Kidney epithelial cell (primary cell): ENCODE data around the gene FAM114A2. TPM values are rescaled to one million over a fixed set of nuclear protein-coding genes. Genes with fewer than 3 reads are reported as not detected.

Experiments
- DNase-seq: peaks from one replicate; pipeline ENCODE4 v3.0.0-alpha.2; 2010; ENCODE audit warnings: low read depth
- H3K27me3 ChIP-seq: 2 replicates; pipeline ENCODE4 v1.6.0; 2011; ENCODE audit warnings: low read length; ENCODE audit not compliant: control insufficient read depth, insufficient read depth
- H3K36me3 ChIP-seq: 2 replicates; pipeline ENCODE4 v1.5.1; 2011; ENCODE audit warnings: low read length; ENCODE audit not compliant: control insufficient read depth, insufficient read depth
- H3K4me3 ChIP-seq: 2 replicates; pipeline ENCODE4 v1.5.1; 2011; ENCODE audit warnings: low read depth, mild to moderate bottlenecking, control low read depth, low read length
- CTCF ChIP-seq: IDR thresholded peaks from 2 replicates; pipeline ENCODE4 v1.5.1; 2011; ENCODE audit warnings: mild to moderate bottlenecking, moderate library complexity, low read length, control low read depth, inconsistent platforms; ENCODE audit not compliant: insufficient read depth, poor library complexity, severe bottlenecking
- total RNA-seq: library from RNA; depleted of rRNA; stranded (reverse); fragments of >200 nt; gene quantifications from 2 replicates; pipeline ENCODE4 v1.2.3, GENCODE V29; 2015

FAM114A2 gene
- total RNA-seq, 1 donor from 2014 or later = 14.5 TPM

GRCh38 chr5:153981905-153982605 lies 56.7 kb downstream of the FAM114A2 start:
- DNase-seq = no peak
- Histone ChIP-seq H3K27me3 (peaks cover 2% of the 10 kb centered on the region), H3K4me3 (no peak overlapping the region), H3K36me3 (no peaks in the 10 kb centered on the region)
- TF ChIP-seq CTCF = no peak

GRCh38 chr5:153979028-153979783 lies 59.5 kb downstream of the FAM114A2 start:
- DNase-seq = no peak
- Histone ChIP-seq H3K36me3 (no peaks in the 10 kb centered on the region), H3K4me3 (no peak overlapping the region), H3K27me3 (peaks cover 2% of the 10 kb centered on the region)
- TF ChIP-seq CTCF = no peak

- DNase-seq = no peak
- H3K36me3 ChIP-seq = no peaks in the 10 kb centered on the region
- H3K27me3 ChIP-seq = peaks cover 2% of the 10 kb centered on the region
- no peak for TF ChIP-seq CTCF
- no peak overlapping the region for H3K4me3 ChIP-seq
Measured at GRCh38 chr5:153974813-153975163, 63.9 kb downstream of the FAM114A2 start.

GRCh38 chr5:153974131-153974812 lies 64.4 kb downstream of the FAM114A2 start:
- no peak overlapping the region for H3K4me3 ChIP-seq
- peaks cover 2% of the 10 kb centered on the region for H3K27me3 ChIP-seq
- no peaks in the 10 kb centered on the region for H3K36me3 ChIP-seq
- peak; percentile 69 for TF ChIP-seq CTCF
- DNase-seq = peak; percentile 10

GRCh38 chr5:153972240-153972639 lies 66.5 kb downstream of the FAM114A2 start:
- no peak for DNase-seq
- no peak for TF ChIP-seq CTCF
- no peak overlapping the region for H3K4me3 ChIP-seq
- H3K27me3 ChIP-seq = peaks cover 5% of the 10 kb centered on the region
- H3K36me3 ChIP-seq = no peaks in the 10 kb centered on the region
